HepG2 (cell line): Measurements from ENCODE around the gene NUDT22. TPM values are rescaled to one million over a fixed set of nuclear protein-coding genes. Genes with fewer than 3 reads are reported as not detected.

Experiments
- CC2D1A ChIP-seq: sonication (generic); formaldehyde crosslinking; IDR thresholded peaks from 2 replicates; pipeline ENCODE4 v1.8.1; 2023; ENCODE audit warnings: mild to moderate bottlenecking, missing genetic modification reagents
- CREB1 ChIP-seq, 2 experiments: fragments of 450-650 bp in 1 of 2; IDR thresholded peaks; 2 replicates each; pipeline ENCODE4 v1.6.1; 2016 to 2017; ENCODE audit warnings: control low read depth in 1 of 2, mild to moderate bottlenecking in 1 of 2, missing compliant biosample characterization in 1 of 2, missing genetic modification characterization in 1 of 2
- EHMT2 ChIP-seq: fragments of 200-600 bp; sonication (generic); IDR thresholded peaks from 2 replicates; pipeline ENCODE4 v1.7.0; 2017; ENCODE audit warnings: antibody characterized with exemption, low read depth, low read length, borderline replicate concordance
- FOXK1 ChIP-seq: sonication (generic); formaldehyde crosslinking; IDR thresholded peaks from 2 replicates; pipeline ENCODE4 v1.4.0; 2020; ENCODE audit warnings: low read depth, missing genetic modification reagents, borderline replicate concordance
- GATA4 ChIP-seq: sonication (generic); IDR thresholded peaks from 2 replicates; pipeline ENCODE4 v1.6.1; 2016; ENCODE audit warnings: antibody characterized with exemption, low read depth, borderline replicate concordance
- KLF6 ChIP-seq: IDR thresholded peaks from 2 replicates; pipeline ENCODE4 v1.8.0; 2016; ENCODE audit warnings: missing biosample characterization, missing genetic modification reagents
- MAF1 ChIP-seq: sonication (generic); formaldehyde crosslinking; IDR thresholded peaks from 2 replicates; pipeline ENCODE4 v1.5.0; 2020; ENCODE audit warnings: missing genetic modification reagents, borderline replicate concordance
- MYC ChIP-seq: sonication (generic); formaldehyde crosslinking; IDR thresholded peaks from 2 replicates; pipeline ENCODE4 v1.9.0; 2021; ENCODE audit warnings: missing genetic modification reagents, borderline replicate concordance
- PPARG ChIP-seq: conservative IDR thresholded peaks from 2 replicates; pipeline ENCODE4 v1.6.1; 2016; ENCODE audit warnings: missing biosample characterization, missing genetic modification reagents
- SALL2 ChIP-seq: sonication (generic); formaldehyde crosslinking; IDR thresholded peaks from 2 replicates; pipeline ENCODE4 v1.8.1; 2023; ENCODE audit warnings: mild to moderate bottlenecking, missing genetic modification reagents, inconsistent platforms
- SIN3A ChIP-seq: IDR thresholded peaks from 2 replicates; pipeline ENCODE4 v1.6.1; 2011; ENCODE audit warnings: low read depth, mild to moderate bottlenecking, control low read depth, low read length, borderline replicate concordance
- SRSF1 ChIP-seq: fragments of 200-400 bp; formaldehyde crosslinking; optimal IDR thresholded peaks from 2 replicates; pipeline ENCODE3; 2017; ENCODE audit warnings: mild to moderate bottlenecking, low read depth, low read length, moderate library complexity
- TARDBP ChIP-seq: sonication (generic); formaldehyde crosslinking; IDR thresholded peaks from 2 replicates; pipeline ENCODE4 v1.8.0; 2022; ENCODE audit warnings: mild to moderate bottlenecking, missing genetic modification reagents
- TCF7 ChIP-seq: sonication (generic); IDR thresholded peaks from 2 replicates; pipeline ENCODE4 v1.6.1; 2016; ENCODE audit warnings: antibody characterized with exemption, low read depth
- TMF1 ChIP-seq: sonication (generic); formaldehyde crosslinking; IDR thresholded peaks from 2 replicates; pipeline ENCODE4 v1.8.1; 2022; ENCODE audit warnings: low read depth, missing genetic modification reagents
- TP53 ChIP-seq: sonication (generic); formaldehyde crosslinking; conservative IDR thresholded peaks from 2 replicates; pipeline ENCODE4 v1.4.0; 2020; ENCODE audit warnings: missing genetic modification reagents
- ZFYVE20 ChIP-seq: sonication (generic); formaldehyde crosslinking; IDR thresholded peaks from 2 replicates; pipeline ENCODE4 v1.8.0; 2023; ENCODE audit warnings: low read depth, mild to moderate bottlenecking, moderate library complexity, missing genetic modification reagents, borderline replicate concordance
- ZMYM4 ChIP-seq: sonication (generic); formaldehyde crosslinking; IDR thresholded peaks from 2 replicates; pipeline ENCODE4 v1.8.1; 2023; ENCODE audit warnings: mild to moderate bottlenecking, missing genetic modification reagents
- ZNF224 ChIP-seq: sonication (generic); formaldehyde crosslinking; IDR thresholded peaks from 2 replicates; pipeline ENCODE4 v1.5.0; 2020; ENCODE audit warnings: mild to moderate bottlenecking, missing genetic modification reagents
- ZNF33A ChIP-seq: sonication (generic); formaldehyde crosslinking; IDR thresholded peaks from 2 replicates; pipeline ENCODE4 v1.5.1; 2020; ENCODE audit warnings: missing genetic modification reagents, mild to moderate bottlenecking, moderate library complexity, borderline replicate concordance
- ZNF543 ChIP-seq: sonication (generic); formaldehyde crosslinking; IDR thresholded peaks from 2 replicates; pipeline ENCODE4 v1.4.0; 2020; ENCODE audit warnings: mild to moderate bottlenecking, missing genetic modification reagents
- polyA plus RNA-seq, 8 experiments: library from polyadenylated mRNA; depleted of rRNA in 3 of 8; stranded (reverse) in 7 of 8; unstranded in 1 of 8; fragments of >200 nt; fragmentation: Illumina TruSeq in 4 of 8; extraction: Trizol in 4 of 8; gene quantifications; 2 replicates each; pipeline versions ENCODE4 v1.2.1 to v1.2.3, GENCODE V29; 2011 to 2016; ENCODE audit warnings: low read depth in 4 of 8, missing spikeins in 1 of 8, mixed read lengths in 1 of 8; ENCODE audit not compliant: insufficient read depth in 1 of 8
- total RNA-seq, 5 experiments: library from RNA; depleted of rRNA; stranded (reverse); fragments of >200 nt; fragmentation: Illumina TruSeq; extraction: Trizol; gene quantifications; 2 replicates each; pipeline ENCODE4 v1.2.3, GENCODE V29; 2016; ENCODE audit warnings: low read depth in 1 of 5
- TF ChIP-seq, protein P1 (sequence below): IDR thresholded peaks from 2 replicates; pipeline ENCODE4 v1.6.1; 2018; ENCODE audit warnings: missing genetic modification reagents
- TF ChIP-seq, protein P2 (sequence below): sonication (generic); formaldehyde crosslinking; IDR thresholded peaks from 2 replicates; pipeline ENCODE4 v1.8.1; 2023; ENCODE audit warnings: mild to moderate bottlenecking, missing genetic modification reagents, borderline replicate concordance
- TF ChIP-seq, protein P3 (sequence below): sonication (generic); formaldehyde crosslinking; IDR thresholded peaks from 2 replicates; pipeline ENCODE4 v1.4.0; 2020; ENCODE audit warnings: missing genetic modification reagents, borderline replicate concordance
- TF ChIP-seq, protein P4 (sequence below): IDR thresholded peaks from 2 replicates; pipeline ENCODE4 v1.6.1; 2016

The NUDT22 gene
- total and polyA plus RNA-seq, 2 of the 13 experiments (the other 11 are each of a cell fraction or from before 2014, with no cell fraction given), result 33.5 to 39.8 TPM

DNA sequence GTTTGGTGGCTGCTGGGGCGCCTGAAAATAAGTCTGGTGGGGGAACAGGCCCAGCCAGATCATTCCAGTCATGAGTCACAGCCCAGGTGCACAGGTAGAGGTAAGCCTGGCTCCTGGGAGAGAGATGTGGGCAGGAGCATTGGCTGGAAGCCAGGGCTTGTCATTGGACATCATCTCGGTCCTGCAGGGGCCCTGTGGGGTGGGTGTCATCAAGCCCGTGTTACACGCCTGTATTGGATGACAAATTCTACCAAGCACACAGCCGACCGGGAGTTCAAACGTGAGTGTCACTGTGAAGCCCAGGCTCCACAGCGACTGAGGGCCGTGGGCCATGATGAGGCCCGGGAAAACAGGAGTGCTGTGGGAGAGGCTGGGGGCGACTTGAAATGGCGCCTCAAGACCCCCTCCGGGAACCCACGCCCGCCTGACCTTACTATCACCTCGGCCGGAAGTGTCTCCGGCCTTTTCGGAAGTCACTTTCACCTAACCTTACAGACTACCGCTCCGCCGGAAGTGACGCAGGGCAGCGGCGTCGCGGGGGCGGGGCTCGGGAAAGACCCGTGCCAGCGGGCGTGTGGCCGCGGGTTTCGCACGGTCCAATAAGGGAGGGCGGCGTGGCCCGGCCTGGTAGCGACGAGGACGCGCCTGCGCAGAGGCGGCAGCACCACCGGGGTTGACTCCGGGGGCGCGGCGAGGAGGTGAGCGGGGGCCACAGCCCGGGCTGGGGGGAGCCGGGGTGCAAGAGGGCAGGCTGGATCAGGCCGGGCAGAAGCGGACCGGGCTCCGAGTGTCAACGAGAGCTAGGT is 14.6 kb downstream of the NUDT22 start, which contains the start of gene FKBP2 (continued):
- TF ChIP-seq, protein P1, sequence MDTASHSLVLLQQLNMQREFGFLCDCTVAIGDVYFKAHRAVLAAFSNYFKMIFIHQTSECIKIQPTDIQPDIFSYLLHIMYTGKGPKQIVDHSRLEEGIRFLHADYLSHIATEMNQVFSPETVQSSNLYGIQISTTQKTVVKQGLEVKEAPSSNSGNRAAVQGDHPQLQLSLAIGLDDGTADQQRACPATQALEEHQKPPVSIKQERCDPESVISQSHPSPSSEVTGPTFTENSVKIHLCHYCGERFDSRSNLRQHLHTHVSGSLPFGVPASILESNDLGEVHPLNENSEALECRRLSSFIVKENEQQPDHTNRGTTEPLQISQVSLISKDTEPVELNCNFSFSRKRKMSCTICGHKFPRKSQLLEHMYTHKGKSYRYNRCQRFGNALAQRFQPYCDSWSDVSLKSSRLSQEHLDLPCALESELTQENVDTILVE (CRISPR knock-in tag), result peak; percentile 96
- peak; percentile 97 for TF ChIP-seq SALL2 (CRISPR knock-in tag)
- TF ChIP-seq ZNF33A (CRISPR knock-in tag), result 0 out of 2 replicates have a peak, but pooled peaks have one; percentile 58
- TF ChIP-seq PPARG (CRISPR knock-in tag), result no peak; the same call in 1 of the 2 replicates
- TF ChIP-seq KLF6, result no peak
- TF ChIP-seq, protein P2, sequence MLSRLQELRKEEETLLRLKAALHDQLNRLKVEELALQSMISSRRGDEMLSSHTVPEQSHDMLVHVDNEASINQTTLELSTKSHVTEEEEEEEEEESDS (CRISPR knock-in tag), result no peak; the same call in 1 of the 2 replicates
- peak; percentile 71 for TF ChIP-seq TARDBP (CRISPR knock-in tag)
- TF ChIP-seq TP53, result 0 out of 2 replicates have a peak, but pooled peaks have one; percentile 70
- peak; percentile 58; the same call in 1 of the 2 replicates for TF ChIP-seq FOXK1 (CRISPR knock-in tag)
- peak; percentile 77 for TF ChIP-seq GATA4
- no peak for TF ChIP-seq MAF1 (CRISPR knock-in tag)
- peak; percentile 38; the same call in 1 of the 2 replicates for TF ChIP-seq ZNF543 (CRISPR knock-in tag)
- TF ChIP-seq ZFYVE20 (CRISPR knock-in tag), result no peak
- TF ChIP-seq TMF1 (CRISPR knock-in tag), result 0 out of 2 replicates have a peak, but pooled peaks have one; percentile 54
- no peak for TF ChIP-seq CC2D1A (CRISPR knock-in tag)
- TF ChIP-seq, protein P3, sequence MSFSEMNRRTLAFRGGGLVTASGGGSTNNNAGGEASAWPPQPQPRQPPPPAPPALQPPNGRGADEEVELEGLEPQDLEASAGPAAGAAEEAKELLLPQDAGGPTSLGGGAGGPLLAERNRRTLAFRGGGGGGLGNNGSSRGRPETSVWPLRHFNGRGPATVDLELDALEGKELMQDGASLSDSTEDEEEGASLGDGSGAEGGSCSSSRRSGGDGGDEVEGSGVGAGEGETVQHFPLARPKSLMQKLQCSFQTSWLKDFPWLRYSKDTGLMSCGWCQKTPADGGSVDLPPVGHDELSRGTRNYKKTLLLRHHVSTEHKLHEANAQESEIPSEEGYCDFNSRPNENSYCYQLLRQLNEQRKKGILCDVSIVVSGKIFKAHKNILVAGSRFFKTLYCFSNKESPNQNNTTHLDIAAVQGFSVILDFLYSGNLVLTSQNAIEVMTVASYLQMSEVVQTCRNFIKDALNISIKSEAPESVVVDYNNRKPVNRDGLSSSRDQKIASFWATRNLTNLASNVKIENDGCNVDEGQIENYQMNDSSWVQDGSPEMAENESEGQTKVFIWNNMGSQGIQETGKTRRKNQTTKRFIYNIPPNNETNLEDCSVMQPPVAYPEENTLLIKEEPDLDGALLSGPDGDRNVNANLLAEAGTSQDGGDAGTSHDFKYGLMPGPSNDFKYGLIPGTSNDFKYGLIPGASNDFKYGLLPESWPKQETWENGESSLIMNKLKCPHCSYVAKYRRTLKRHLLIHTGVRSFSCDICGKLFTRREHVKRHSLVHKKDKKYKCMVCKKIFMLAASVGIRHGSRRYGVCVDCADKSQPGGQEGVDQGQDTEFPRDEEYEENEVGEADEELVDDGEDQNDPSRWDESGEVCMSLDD (CRISPR knock-in tag), result no peak; the same call in 1 of the 2 replicates
- TF ChIP-seq MYC, result peak; percentile 76
- peak; percentile 51 for TF ChIP-seq SRSF1
- TF ChIP-seq EHMT2, result no peak
- no peak for TF ChIP-seq TCF7
- TF ChIP-seq, protein P4, sequence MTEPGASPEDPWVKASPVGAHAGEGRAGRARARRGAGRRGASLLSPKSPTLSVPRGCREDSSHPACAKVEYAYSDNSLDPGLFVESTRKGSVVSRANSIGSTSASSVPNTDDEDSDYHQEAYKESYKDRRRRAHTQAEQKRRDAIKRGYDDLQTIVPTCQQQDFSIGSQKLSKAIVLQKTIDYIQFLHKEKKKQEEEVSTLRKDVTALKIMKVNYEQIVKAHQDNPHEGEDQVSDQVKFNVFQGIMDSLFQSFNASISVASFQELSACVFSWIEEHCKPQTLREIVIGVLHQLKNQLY (CRISPR knock-in tag), result no peak
- peak; percentile 76; the same call in 1 of the 2 replicates for TF ChIP-seq ZNF224 (CRISPR knock-in tag)
- peak; percentile 93 for TF ChIP-seq CREB1 (IDR thresholded peaks at IDR 0.05)
- peak; percentile 97 for TF ChIP-seq CREB1 (CRISPR knock-in tag; IDR thresholded peaks at IDR 0.05)
- TF ChIP-seq ZMYM4 (CRISPR knock-in tag), result peak; percentile 69; the same call in 1 of the 2 replicates
- TF ChIP-seq SIN3A, result peak; percentile 49; the same call in 1 of the 2 replicates
